Mesenchymal stem cell (in vitro differentiated cells and primary cell): ENCODE measurements around the gene WNT6.

Experiments
- DNase-seq: peaks from one replicate; pipeline ENCODE4 v3.0.0-alpha.2; 2013
- H2AFZ ChIP-seq: one replicate; pipeline ENCODE4 v1.6.1; 2013; ENCODE audit warnings: low read depth, mild to moderate bottlenecking, control low read depth, inconsistent platforms, low read length, moderate library complexity
- H2AK5ac ChIP-seq: 2 replicates; pipeline ENCODE4 v1.6.1; 2013; ENCODE audit warnings: low read length, moderate library complexity, mild to moderate bottlenecking, inconsistent platforms; ENCODE audit not compliant: severe bottlenecking
- H2BK120ac ChIP-seq: one replicate; pipeline ENCODE4 v1.6.1; 2013; ENCODE audit warnings: low read depth, mild to moderate bottlenecking, inconsistent platforms, low read length, moderate library complexity
- H2BK12ac ChIP-seq, 2 experiments: one replicate each; pipeline ENCODE4 v1.6.1; 2013; ENCODE audit warnings: inconsistent platforms in 2 of 2, low read length in 2 of 2, mild to moderate bottlenecking in 2 of 2, moderate library complexity in 2 of 2, control low read depth in 1 of 2
- H2BK15ac ChIP-seq: one replicate; pipeline ENCODE4 v1.6.1; 2013; ENCODE audit warnings: mild to moderate bottlenecking, low read depth, inconsistent platforms; ENCODE audit not compliant: poor library complexity, severe bottlenecking
- H2BK5ac ChIP-seq: 2 replicates; pipeline ENCODE4 v1.6.1; 2013; ENCODE audit warnings: low read depth, mild to moderate bottlenecking, low read length, control low read depth, inconsistent platforms; ENCODE audit not compliant: poor library complexity, severe bottlenecking
- H3K14ac ChIP-seq, 2 experiments: one replicate each; pipeline ENCODE4 v1.6.1; 2013; ENCODE audit warnings: inconsistent platforms in 2 of 2, low read length in 2 of 2, control low read depth in 1 of 2, mild to moderate bottlenecking in 1 of 2, moderate library complexity in 1 of 2
- H3K18ac ChIP-seq, 2 experiments: one replicate each; pipeline ENCODE4 v1.6.1; 2013; ENCODE audit warnings: inconsistent platforms in 2 of 2, low read length in 2 of 2, control low read depth in 1 of 2, low read depth in 1 of 2, mild to moderate bottlenecking in 1 of 2
- H3K23ac ChIP-seq, 2 experiments: one replicate each; pipeline ENCODE4 v1.6.1; 2013; ENCODE audit warnings: inconsistent platforms in 2 of 2, low read length in 2 of 2, mild to moderate bottlenecking in 2 of 2, moderate library complexity in 2 of 2, control low read depth in 1 of 2
- H3K27ac ChIP-seq: 2 replicates; pipeline ENCODE4 v1.5.1; 2013; ENCODE audit warnings: mild to moderate bottlenecking, moderate library complexity, low read length, control low read depth, inconsistent platforms; ENCODE audit not compliant: poor library complexity, severe bottlenecking
- H3K27me3 ChIP-seq, 2 experiments: 2 replicates each; pipeline versions ENCODE4 v1.6.1 to v1.7.0; 2013; ENCODE audit warnings: low read length in 2 of 2, mild to moderate bottlenecking in 2 of 2, moderate library complexity in 2 of 2, control low read depth in 1 of 2, inconsistent platforms in 1 of 2; ENCODE audit not compliant: control insufficient read depth in 1 of 2, insufficient read depth in 1 of 2
- H3K36me3 ChIP-seq, 2 experiments: 2 replicates each; pipeline versions ENCODE4 v1.6.1 to v1.7.0; 2013; ENCODE audit warnings: low read length in 2 of 2, control low read depth in 1 of 2, inconsistent platforms in 1 of 2, low read depth in 1 of 2, mild to moderate bottlenecking in 1 of 2; ENCODE audit not compliant: insufficient read depth in 2 of 2, control insufficient read depth in 1 of 2
- H3K4ac ChIP-seq, 2 experiments: one replicate each; pipeline ENCODE4 v1.6.1; 2013; ENCODE audit warnings: inconsistent platforms in 2 of 2, low read length in 2 of 2, mild to moderate bottlenecking in 2 of 2, moderate library complexity in 2 of 2, control low read depth in 1 of 2, low read depth in 1 of 2
- H3K4me1 ChIP-seq: 2 replicates; pipeline ENCODE4 v1.6.1; 2013; ENCODE audit warnings: low read depth, low read length, control low read depth; ENCODE audit not compliant: control insufficient read depth, insufficient read depth
- H3K4me2 ChIP-seq: 2 replicates; pipeline ENCODE4 v1.6.1; 2013; ENCODE audit warnings: low read length, mild to moderate bottlenecking, inconsistent platforms; ENCODE audit not compliant: poor library complexity, severe bottlenecking
- H3K4me3 ChIP-seq, 2 experiments: 2 replicates each; pipeline versions ENCODE4 v1.5.1 to v1.7.0; 2013; ENCODE audit warnings: low read length in 2 of 2, mild to moderate bottlenecking in 2 of 2, control low read depth in 1 of 2, low read depth in 1 of 2; ENCODE audit not compliant: insufficient read depth in 1 of 2
- H3K79me1 ChIP-seq: replicated peaks from 2 replicates; pipeline ENCODE4 v1.6.1; 2013; ENCODE audit warnings: mild to moderate bottlenecking, control low read depth, low read length, inconsistent platforms; ENCODE audit not compliant: poor library complexity, severe bottlenecking
- H3K9ac ChIP-seq: 2 replicates; pipeline ENCODE4 v1.7.0; 2013; ENCODE audit warnings: mild to moderate bottlenecking, low read length, moderate library complexity
- H3K9me3 ChIP-seq: 2 replicates; pipeline ENCODE4 v1.7.0; 2013; ENCODE audit warnings: mild to moderate bottlenecking, low read length; ENCODE audit not compliant: control insufficient read depth
- H4K8ac ChIP-seq: one replicate; pipeline ENCODE4 v1.6.1; 2013; ENCODE audit warnings: inconsistent platforms, mild to moderate bottlenecking, low read length, moderate library complexity
- H4K91ac ChIP-seq: one replicate; pipeline ENCODE4 v1.6.1; 2013; ENCODE audit warnings: mild to moderate bottlenecking, low read length, inconsistent platforms
- WGBS: methylation state at CpG from one replicate; pipeline ENCODE4 v1.1.7; 2013; ENCODE audit warnings: mixed read lengths; 5-methylcytosine and 5-hydroxymethylcytosine counted together

Gene WNT6

DNA sequence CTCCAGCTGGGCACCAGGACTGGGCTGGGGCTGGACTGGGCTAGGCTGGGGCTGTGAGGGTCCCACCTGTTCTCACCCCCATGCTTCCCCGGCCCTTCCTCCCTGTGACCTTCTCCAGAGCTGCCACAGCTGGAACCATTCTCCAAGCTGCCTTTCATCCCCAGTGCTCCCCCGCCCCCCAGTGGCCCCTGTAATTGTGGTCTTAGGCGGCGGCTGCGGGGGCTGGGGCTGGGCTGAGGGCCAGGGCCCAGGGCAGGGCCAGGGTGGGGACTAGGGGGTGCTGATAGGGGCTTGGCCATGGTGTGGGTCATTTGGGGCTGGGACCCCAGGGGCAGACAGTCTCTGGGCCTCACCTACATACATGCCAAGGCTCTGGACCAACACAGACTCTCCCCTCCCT, 18.3 kb downstream of the WNT6 start:
- DNase-seq, result no peak
- H3K14ac ChIP-seq, result no peak overlapping the region
- H4K91ac ChIP-seq, result no peak overlapping the region
- H2BK5ac ChIP-seq, result no peak overlapping the region
- H3K4me3 ChIP-seq, result no peak overlapping the region
- H3K18ac ChIP-seq, result no peak overlapping the region
- 40% methylated on average over 3 of the region's 5 CpGs for WGBS
- H3K27ac ChIP-seq, result no peak overlapping the region
- peaks cover 17% of the 10 kb centered on the region for H3K4me1 ChIP-seq
- no peak overlapping the region for H3K4ac ChIP-seq
- H3K36me3 ChIP-seq, result no peaks in the 10 kb centered on the region
- no peak overlapping the region for H2AK5ac ChIP-seq
- H3K27me3 ChIP-seq, result peaks cover 92 to 95% of the 10 kb centered on the region in 2 experiments
- no peak overlapping the region for H3K23ac ChIP-seq
- no peak overlapping the region for H3K9ac ChIP-seq
- no peak overlapping the region for H2BK12ac ChIP-seq
- H3K79me1 ChIP-seq, result no peaks in the 10 kb centered on the region
- H3K4me2 ChIP-seq, result no peak overlapping the region
- no peak overlapping the region for H2BK120ac ChIP-seq
- no peak overlapping the region for H2AFZ ChIP-seq
- H3K9me3 ChIP-seq, result no peaks in the 10 kb centered on the region
- no peak overlapping the region for H2BK15ac ChIP-seq
- no peak overlapping the region for H4K8ac ChIP-seq

- 28% methylated on average over 5 of the region's 6 CpGs for WGBS
- Histone ChIP-seq H2AFZ (no peak overlapping the region), H2BK12ac (no peak overlapping the region), H3K4ac (no peak overlapping the region), H3K18ac (no peak overlapping the region), H2BK5ac (no peak overlapping the region), H3K27me3 (peaks cover 91 to 92% of the 10 kb centered on the region in 2 experiments), H4K8ac (no peak overlapping the region), H3K14ac (no peak overlapping the region), H3K4me2 (no peak overlapping the region), H3K36me3 (no peaks in the 10 kb centered on the region), H3K79me1 (no peaks in the 10 kb centered on the region), H3K9ac (no peak overlapping the region), H3K4me3 (no peak overlapping the region), H3K4me1 (peaks cover 13% of the 10 kb centered on the region), H3K9me3 (no peaks in the 10 kb centered on the region), H2BK120ac (no peak overlapping the region), H3K23ac (no peak overlapping the region), H3K27ac (no peak overlapping the region), H2AK5ac (no peak overlapping the region), H4K91ac (no peak overlapping the region), H2BK15ac (no peak overlapping the region)
- DNase-seq, result no peak
Measured at GRCh38 chr2:218878486-218878885, 18.9 kb downstream of the WNT6 start.

DNA sequence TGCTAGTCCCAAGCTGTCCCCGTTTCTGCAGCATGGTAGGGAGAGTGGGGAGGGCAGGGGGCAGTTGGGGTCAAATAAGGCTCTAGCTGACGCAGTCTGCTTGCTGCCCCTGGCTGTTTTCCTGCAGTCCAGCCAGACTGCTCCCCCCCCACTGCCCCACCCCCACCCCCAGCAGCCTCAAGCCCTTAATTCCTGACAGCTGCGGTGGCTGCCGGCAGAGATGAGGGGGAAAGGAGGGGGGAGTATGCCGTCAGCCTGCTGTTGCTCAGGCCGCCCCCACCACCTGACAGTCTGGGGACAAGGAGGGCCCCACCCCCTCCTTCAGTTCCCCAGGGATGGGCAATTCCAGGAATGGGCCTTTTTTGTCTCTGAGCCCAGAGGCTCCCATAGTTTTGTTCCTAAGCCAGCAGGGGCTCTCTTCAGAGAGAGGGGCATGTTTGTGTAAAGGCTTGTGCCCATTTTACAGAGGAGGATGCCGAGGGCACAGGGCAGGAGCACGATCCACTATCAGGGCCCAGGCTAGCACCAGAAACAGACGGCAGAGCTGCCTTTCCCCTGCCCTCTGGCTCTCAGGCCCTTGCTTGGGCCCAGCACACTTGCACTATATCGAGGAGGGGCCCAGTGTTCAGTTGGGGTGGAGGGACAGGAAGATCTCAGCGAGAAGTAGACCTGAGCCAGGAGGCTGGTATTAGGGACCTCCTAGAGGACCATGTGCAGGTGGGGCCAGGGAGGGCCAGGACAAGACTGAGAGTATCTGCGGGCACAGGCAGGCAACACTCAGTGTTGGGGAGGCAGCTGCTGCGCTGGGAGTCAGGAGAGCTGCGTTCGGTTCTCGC, 19.5 kb downstream of the WNT6 start:
- Histone ChIP-seq H4K91ac (no peak overlapping the region), H3K79me1 (no peaks in the 10 kb centered on the region), H3K27me3 (peaks cover 90% of the 10 kb centered on the region in 2 experiments), H3K9me3 (no peaks in the 10 kb centered on the region), H3K27ac (no peak overlapping the region), H2BK5ac (no peak overlapping the region), H3K4me1 (peaks cover 10% of the 10 kb centered on the region), H2BK12ac (no peak overlapping the region), H2BK15ac (no peak overlapping the region), H3K36me3 (no peaks in the 10 kb centered on the region), H3K23ac (no peak overlapping the region), H3K4me3 (no peak overlapping the region), H3K14ac (no peak overlapping the region), H2AFZ (no peak overlapping the region), H3K9ac (no peak overlapping the region), H2BK120ac (no peak overlapping the region), H4K8ac (no peak overlapping the region), H2AK5ac (no peak overlapping the region), H3K18ac (no peak overlapping the region), H3K4me2 (no peak overlapping the region), H3K4ac (no peak overlapping the region)
- DNase-seq, result no peak
- 19% methylated on average over 12 of the region's 16 CpGs for WGBS

DNA sequence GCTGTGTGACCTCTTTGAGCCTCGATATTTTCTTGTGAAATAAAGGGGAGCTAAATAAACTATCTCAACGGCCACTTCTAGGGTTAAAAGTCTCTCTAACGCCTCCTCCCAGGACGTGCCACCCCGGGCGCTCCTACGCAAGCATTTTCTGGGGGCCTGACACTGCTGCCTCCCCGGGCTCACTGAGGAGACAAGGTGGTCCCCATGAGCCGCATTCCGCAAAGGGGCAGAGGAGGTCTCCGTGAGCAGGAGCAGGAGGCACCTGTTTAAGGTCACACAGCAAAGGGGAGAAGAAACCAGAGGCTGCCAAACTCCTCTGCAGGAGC, 20.1 kb downstream of the WNT6 start:
- Histone ChIP-seq H3K23ac (peak overlapping the region in 1 of 2 experiments; percentile 17), H3K9me3 (no peaks in the 10 kb centered on the region), H3K4me2 (no peak overlapping the region), H3K18ac (no peak overlapping the region), H3K4me1 (peaks cover 10% of the 10 kb centered on the region), H2AFZ (no peak overlapping the region), H2BK12ac (no peak overlapping the region), H3K4me3 (no peak overlapping the region), H3K14ac (no peak overlapping the region), H3K27me3 (peaks cover 89 to 90% of the 10 kb centered on the region in 2 experiments), H3K9ac (no peak overlapping the region), H3K79me1 (no peaks in the 10 kb centered on the region), H3K36me3 (no peaks in the 10 kb centered on the region), H2BK15ac (no peak overlapping the region), H2BK120ac (no peak overlapping the region), H4K8ac (no peak overlapping the region), H2BK5ac (no peak overlapping the region), H3K27ac (no peak overlapping the region), H3K4ac (no peak overlapping the region), H4K91ac (no peak overlapping the region), H2AK5ac (no peak overlapping the region)
- WGBS, result 8% methylated on average over 11 of the region's 11 CpGs
- DNase-seq, result no peak
